Measurements from ENCODE around the gene EXD3.
"Not testable (repeated sequence)": the region's sequence is repeated elsewhere in the genome, so short reads cannot be mapped to it uniquely, and the experiment has no call there.

EXD3 gene

GRCh38 chr9:137266585-137267453 is 156.1 kb downstream of the EXD3 start:
- no peak for DNase-seq

GRCh38 chr9:137266162-137266527 is 156.8 kb downstream of the EXD3 start:
- no peak for DNase-seq

- DNase-seq: no peak
These were observed 157.3 kb downstream of the EXD3 start for GRCh38 chr9:137265496-137266161.

- no peak for DNase-seq
These were observed 158.9 kb downstream of the EXD3 start for GRCh38 chr9:137264067-137264466.

GRCh38 chr9:137263506-137263905 is 159.5 kb downstream of the EXD3 start:
- DNase-seq: no peak

- no peak for DNase-seq
These were observed 160.1 kb downstream of the EXD3 start for GRCh38 chr9:137262909-137263285.

GRCh38 chr9:137262173-137262908 is 160.6 kb downstream of the EXD3 start:
- not testable (repeated sequence) for DNase-seq
